ENCODE data around the gene TBC1D12. TPM values are rescaled to one million over a fixed set of nuclear protein-coding genes. Genes with fewer than 3 reads are reported as not detected.

Gene TBC1D12
- total RNA-seq, 2 experiments from 2014 or later, result 0.27 to 0.42 TPM

DNA sequence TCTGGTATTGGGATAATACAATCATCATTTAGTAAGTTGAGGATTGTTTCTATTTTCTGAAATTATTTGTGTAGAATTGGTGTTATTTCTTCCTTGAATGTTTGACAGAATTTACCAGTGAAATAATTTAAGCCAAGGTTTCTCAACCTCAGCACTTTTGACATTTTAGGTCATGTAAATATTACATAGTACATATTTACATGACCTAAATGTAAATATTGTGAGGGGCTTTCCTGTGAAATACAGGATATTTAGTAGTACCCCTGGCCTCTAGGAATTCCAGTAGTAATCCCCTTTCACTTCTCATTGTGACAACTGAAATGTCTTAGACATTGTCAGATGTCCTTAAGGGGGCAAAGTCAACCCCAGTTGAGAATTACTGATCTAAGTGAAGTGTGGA, 59.8 kb downstream of the TBC1D12 start:
- intact Hi-C loops (cut with DNase I, micrococcal nuclease), result no loop called here
- Histone ChIP-seq H3K27ac (ENCODE audit: low read depth in 1 of 2, low read length in 2 of 2) (no peak overlapping the region), H3K36me3 (ENCODE audit: insufficient read depth, low read length) (no peaks in the 10 kb centered on the region), H3K4me1 (ENCODE audit: insufficient read depth, low read length) (no peaks in the 10 kb centered on the region), H3K9me3 (ENCODE audit: control insufficient read depth in 1 of 2, insufficient read depth in 1 of 2, low read length in 2 of 2) (peaks cover 0 to 10% of the 10 kb centered on the region in 2 experiments), H3K4me3 (ENCODE audit: low read length) (no peak overlapping the region), H3K27me3 (ENCODE audit: control insufficient read depth in 1 of 2, insufficient read depth in 2 of 2, low read length in 2 of 2) (no peaks in the 10 kb centered on the region)
- DNase-seq (no peak), ATAC-seq (ENCODE audit: poor library complexity) (no peak)
- H3K4me1 Mint-ChIP-seq (ENCODE audit: low read depth), result no peaks in the 10 kb centered on the region
- ChIA-PET POLR2A (no interaction called here), CTCF (no interaction called here)
- H3K27ac Mint-ChIP-seq, result no peak overlapping the region
- H3K36me3 Mint-ChIP-seq (ENCODE audit: low read depth), result no peaks in the 10 kb centered on the region
- no peak overlapping the region for H3K4me3 Mint-ChIP-seq
- peaks cover 7% of the 10 kb centered on the region for H3K9me3 Mint-ChIP-seq
- peaks cover 20% of the 10 kb centered on the region for H3K27me3 Mint-ChIP-seq
- TF ChIP-seq, protein P1, sequence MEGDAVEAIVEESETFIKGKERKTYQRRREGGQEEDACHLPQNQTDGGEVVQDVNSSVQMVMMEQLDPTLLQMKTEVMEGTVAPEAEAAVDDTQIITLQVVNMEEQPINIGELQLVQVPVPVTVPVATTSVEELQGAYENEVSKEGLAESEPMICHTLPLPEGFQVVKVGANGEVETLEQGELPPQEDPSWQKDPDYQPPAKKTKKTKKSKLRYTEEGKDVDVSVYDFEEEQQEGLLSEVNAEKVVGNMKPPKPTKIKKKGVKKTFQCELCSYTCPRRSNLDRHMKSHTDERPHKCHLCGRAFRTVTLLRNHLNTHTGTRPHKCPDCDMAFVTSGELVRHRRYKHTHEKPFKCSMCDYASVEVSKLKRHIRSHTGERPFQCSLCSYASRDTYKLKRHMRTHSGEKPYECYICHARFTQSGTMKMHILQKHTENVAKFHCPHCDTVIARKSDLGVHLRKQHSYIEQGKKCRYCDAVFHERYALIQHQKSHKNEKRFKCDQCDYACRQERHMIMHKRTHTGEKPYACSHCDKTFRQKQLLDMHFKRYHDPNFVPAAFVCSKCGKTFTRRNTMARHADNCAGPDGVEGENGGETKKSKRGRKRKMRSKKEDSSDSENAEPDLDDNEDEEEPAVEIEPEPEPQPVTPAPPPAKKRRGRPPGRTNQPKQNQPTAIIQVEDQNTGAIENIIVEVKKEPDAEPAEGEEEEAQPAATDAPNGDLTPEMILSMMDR (IDR thresholded peaks at IDR 0.05), result no peak

DNA sequence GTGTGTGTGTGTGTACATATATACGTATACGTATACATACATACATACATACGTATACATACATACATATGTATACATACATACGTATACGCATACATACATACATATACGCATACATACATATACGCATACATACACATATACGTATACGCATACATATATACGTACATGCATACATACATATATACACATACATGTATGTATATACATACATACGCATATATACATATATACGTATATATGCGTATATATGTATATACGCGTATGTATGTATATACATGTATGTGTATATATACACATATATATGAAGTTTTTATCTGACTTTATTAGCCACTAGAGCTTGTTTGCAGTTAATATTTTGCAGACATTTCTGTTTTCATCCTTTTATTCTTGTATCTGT, 63.3 kb downstream of the TBC1D12 start:
- H3K4me3 ChIP-seq (ENCODE audit: low read length), result no peak overlapping the region
- CTCF ChIA-PET, result no interaction called here
- POLR2A ChIA-PET, result no interaction called here

DNA sequence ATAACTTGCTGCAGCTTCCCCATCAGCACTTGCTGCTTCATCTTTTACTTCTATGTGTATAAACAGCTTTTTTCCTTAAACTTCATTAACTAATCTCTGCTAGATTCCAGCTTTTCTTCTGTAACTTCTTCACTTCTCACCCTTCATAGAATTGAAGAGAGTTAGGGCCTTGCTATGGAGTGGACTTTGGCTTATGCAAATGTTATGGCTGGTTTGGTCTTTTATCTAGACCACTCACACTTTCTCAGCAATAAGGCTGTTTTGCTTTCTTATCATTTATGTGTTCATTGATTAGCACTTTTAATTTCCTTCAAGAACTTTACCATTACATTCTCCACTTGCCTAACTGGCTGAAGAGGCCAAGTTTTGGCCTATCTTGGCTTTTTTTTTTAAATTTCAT, 79.1 kb downstream of the TBC1D12 start:
- CTCF ChIA-PET, result no interaction called here

More for the DNA sequence above, 63.3 kb downstream of the TBC1D12 start:
- no peak overlapping the region for H3K4me3 Mint-ChIP-seq
- H3K9me3 Mint-ChIP-seq, result peaks cover under 1% of the 10 kb centered on the region
- H3K27ac Mint-ChIP-seq, result no peak overlapping the region
- ATAC-seq (ENCODE audit: poor library complexity) (no peak), DNase-seq (no peak)
- Histone ChIP-seq H3K27me3 (ENCODE audit: control insufficient read depth in 1 of 2, insufficient read depth in 2 of 2, low read length in 2 of 2) (peaks cover 0 to 5% of the 10 kb centered on the region in 2 experiments), H3K4me1 (ENCODE audit: insufficient read depth, low read length) (no peaks in the 10 kb centered on the region), H3K27ac (ENCODE audit: low read depth in 1 of 2, low read length in 2 of 2) (no peak overlapping the region), H3K36me3 (ENCODE audit: insufficient read depth, low read length) (no peaks in the 10 kb centered on the region), H3K9me3 (ENCODE audit: control insufficient read depth in 1 of 2, insufficient read depth in 1 of 2, low read length in 2 of 2) (no peaks in the 10 kb centered on the region)
- TF ChIP-seq, protein P1 (IDR thresholded peaks at IDR 0.05), result no peak
- intact Hi-C loops (cut with DNase I, micrococcal nuclease), result no loop called here
- peaks cover 26% of the 10 kb centered on the region for H3K27me3 Mint-ChIP-seq
- H3K36me3 Mint-ChIP-seq (ENCODE audit: low read depth), result no peaks in the 10 kb centered on the region
- H3K4me1 Mint-ChIP-seq (ENCODE audit: low read depth), result no peaks in the 10 kb centered on the region

More for the DNA sequence above, 79.1 kb downstream of the TBC1D12 start:
- POLR2A ChIA-PET, result no interaction called here
- H3K9me3 Mint-ChIP-seq, result peaks cover 10% of the 10 kb centered on the region
- Histone ChIP-seq H3K27me3 (ENCODE audit: control insufficient read depth in 1 of 2, insufficient read depth in 2 of 2, low read length in 2 of 2) (peaks cover 0 to 2% of the 10 kb centered on the region in 2 experiments), H3K36me3 (ENCODE audit: insufficient read depth, low read length) (no peaks in the 10 kb centered on the region), H3K4me1 (ENCODE audit: insufficient read depth, low read length) (no peaks in the 10 kb centered on the region), H3K9me3 (ENCODE audit: control insufficient read depth in 1 of 2, insufficient read depth in 1 of 2, low read length in 2 of 2) (peaks cover 0 to 7% of the 10 kb centered on the region in 2 experiments), H3K4me3 (ENCODE audit: low read length) (no peak overlapping the region), H3K27ac (ENCODE audit: low read depth in 1 of 2, low read length in 2 of 2) (no peak overlapping the region)
- H3K4me3 Mint-ChIP-seq, result no peak overlapping the region
- no peaks in the 10 kb centered on the region for H3K4me1 Mint-ChIP-seq (ENCODE audit: low read depth)
- H3K27ac Mint-ChIP-seq, result no peak overlapping the region
- intact Hi-C loops (cut with DNase I, micrococcal nuclease), result no loop called here
- peaks cover 18% of the 10 kb centered on the region for H3K27me3 Mint-ChIP-seq
- H3K36me3 Mint-ChIP-seq (ENCODE audit: low read depth), result no peaks in the 10 kb centered on the region
- TF ChIP-seq, protein P1 (IDR thresholded peaks at IDR 0.05), result no peak
- ATAC-seq (ENCODE audit: poor library complexity) (no peak), DNase-seq (no peak)

All from CD4-positive, alpha-beta T cell (primary cell).